ENCODE results near the gene INTS13. TPM values are rescaled to one million over a fixed set of nuclear protein-coding genes. Genes with fewer than 3 reads are reported as not detected.
A peak's percentile ranks its signal among the peaks of the same experiment; 100 is the strongest.
"Not testable (repeated sequence)": the region's sequence is repeated elsewhere in the genome, so short reads cannot be mapped to it uniquely, and the experiment has no call there.

INTS13 gene
- total RNA-seq, 1 donor: 50.5 TPM

DNA sequence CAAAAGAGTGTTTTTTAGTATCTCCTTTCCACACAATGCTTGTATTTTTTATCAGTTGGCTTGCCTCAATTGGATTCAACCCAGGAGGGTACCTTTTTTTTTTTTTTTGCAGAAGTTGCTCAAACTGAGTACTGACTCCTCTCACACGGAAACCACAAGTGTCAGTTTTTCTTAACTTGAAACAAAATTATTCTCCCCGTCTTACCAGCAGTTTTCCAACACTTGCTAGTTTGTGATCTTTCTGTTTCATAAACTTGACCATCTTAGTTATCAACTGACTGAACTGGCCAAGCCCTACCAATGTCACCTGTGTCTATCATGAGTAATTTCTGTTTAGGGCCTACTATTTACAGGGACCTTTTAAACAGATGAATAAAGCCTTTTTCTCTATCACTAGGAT is 70.7 kb downstream of the INTS13 start:
- DNase-seq (ENCODE audit: low read depth): no peak
- H3K4me3 ChIP-seq (ENCODE audit: low read depth, low read length): no peak overlapping the region
- TF ChIP-seq, protein P1, sequence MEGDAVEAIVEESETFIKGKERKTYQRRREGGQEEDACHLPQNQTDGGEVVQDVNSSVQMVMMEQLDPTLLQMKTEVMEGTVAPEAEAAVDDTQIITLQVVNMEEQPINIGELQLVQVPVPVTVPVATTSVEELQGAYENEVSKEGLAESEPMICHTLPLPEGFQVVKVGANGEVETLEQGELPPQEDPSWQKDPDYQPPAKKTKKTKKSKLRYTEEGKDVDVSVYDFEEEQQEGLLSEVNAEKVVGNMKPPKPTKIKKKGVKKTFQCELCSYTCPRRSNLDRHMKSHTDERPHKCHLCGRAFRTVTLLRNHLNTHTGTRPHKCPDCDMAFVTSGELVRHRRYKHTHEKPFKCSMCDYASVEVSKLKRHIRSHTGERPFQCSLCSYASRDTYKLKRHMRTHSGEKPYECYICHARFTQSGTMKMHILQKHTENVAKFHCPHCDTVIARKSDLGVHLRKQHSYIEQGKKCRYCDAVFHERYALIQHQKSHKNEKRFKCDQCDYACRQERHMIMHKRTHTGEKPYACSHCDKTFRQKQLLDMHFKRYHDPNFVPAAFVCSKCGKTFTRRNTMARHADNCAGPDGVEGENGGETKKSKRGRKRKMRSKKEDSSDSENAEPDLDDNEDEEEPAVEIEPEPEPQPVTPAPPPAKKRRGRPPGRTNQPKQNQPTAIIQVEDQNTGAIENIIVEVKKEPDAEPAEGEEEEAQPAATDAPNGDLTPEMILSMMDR (IDR thresholded peaks at IDR 0.05; ENCODE audit: insufficient read depth, low read depth, low read length): no peak

DNA sequence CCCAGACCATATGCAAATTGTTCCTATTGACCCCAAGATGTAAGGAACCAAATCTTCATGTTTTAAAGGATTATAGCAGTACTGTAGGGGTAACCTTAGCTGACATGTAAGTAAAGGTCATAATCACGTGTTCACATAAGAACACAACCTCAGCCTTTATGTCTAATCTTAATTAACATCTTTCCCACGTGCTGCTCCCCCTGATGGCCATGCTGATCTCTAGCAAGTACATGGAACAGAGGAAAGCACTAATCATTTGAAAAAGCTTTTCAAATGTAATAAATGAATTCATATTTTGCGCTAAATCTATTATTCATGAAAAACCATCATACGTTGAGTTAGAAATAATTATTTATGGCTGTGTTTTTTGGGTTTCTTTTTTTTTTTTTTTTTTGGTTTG is 74.3 kb downstream of the INTS13 start:
- H3K4me3 ChIP-seq (ENCODE audit: low read depth, low read length): no peak overlapping the region
- TF ChIP-seq, protein P1 (IDR thresholded peaks at IDR 0.05; ENCODE audit: insufficient read depth, low read depth, low read length): peak; percentile 58
- DNase-seq (ENCODE audit: low read depth): peak; percentile 33

DNA sequence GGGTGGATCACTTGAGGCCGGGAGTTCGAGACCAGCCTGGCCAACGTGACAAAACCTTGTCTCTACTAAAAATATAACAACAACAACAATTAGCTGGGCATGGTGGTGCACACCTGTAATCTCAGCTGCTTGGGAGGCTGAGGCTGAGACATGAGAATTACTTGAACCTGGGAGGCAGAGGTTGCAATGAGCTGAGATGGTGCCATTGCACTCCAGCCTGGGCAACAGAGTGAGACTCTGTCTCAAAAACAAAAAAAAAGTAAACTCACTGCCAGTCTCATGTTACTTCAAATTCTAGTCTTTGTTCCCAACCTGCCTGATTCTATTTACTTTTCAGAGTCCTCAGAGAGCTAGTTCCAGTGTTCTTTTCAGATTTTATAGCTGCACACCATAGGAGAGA is 75.0 kb downstream of the INTS13 start:
- not testable (repeated sequence) for H3K4me3 ChIP-seq (ENCODE audit: low read depth, low read length); DNase-seq (ENCODE audit: low read depth)

DNA sequence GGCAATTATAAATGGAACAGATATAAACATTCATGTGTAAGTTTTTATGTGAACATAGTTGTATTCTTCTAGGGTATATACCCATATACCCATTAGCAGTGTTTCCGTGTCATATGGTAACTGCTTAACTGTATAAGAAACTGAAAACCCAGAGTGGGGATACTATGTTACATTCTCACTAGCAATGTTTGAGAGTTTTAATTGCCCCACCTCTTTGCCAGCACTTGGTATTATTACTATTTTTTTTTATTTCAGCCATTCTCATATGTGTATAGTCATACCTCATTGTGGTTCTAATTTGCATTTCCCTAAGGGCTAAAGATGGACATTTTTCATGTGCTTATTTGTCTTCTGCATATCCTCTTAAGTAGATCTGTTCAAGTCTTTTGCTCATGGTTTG is 76.1 kb downstream of the INTS13 start:
- TF ChIP-seq, protein P1 (IDR thresholded peaks at IDR 0.05; ENCODE audit: insufficient read depth, low read depth, low read length): no peak
- no peak overlapping the region for H3K4me3 ChIP-seq (ENCODE audit: low read depth, low read length)
- DNase-seq (ENCODE audit: low read depth): no peak

DNA sequence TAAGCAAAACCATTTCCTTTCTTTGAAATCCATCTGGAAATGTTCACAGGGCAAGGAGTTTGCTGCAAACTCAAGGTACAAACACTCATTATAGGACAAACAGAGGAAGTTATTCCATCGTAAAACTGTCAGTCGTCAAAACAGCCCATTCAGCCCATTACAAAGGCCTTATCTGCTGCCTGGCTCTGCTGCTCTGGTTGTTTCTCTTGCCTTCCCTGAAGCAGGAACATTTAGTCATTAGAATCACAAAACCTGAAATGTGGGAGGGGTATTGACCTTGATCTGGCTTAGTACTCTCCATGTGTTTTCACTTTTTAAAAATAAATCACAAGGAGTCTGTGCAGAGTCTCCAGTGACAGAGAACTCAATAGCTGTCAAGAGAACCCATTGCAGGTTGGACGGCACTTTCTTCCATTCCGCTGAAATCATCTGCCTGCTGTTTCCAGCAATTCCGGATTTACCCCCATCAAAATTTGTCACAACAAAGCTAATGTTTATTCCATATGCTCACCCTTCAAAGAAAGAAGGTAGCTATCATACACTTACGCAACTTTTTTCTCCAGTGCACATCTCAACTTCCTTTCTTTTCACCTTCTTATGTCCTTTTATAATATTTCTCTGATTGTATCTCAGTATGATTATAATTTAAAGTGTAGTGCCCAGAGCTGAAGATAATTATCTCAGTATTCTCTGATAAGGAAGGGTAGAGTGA is 80.2 kb downstream of the INTS13 start:
- peak; percentile 43 for DNase-seq (ENCODE audit: low read depth)
- H3K4me3 ChIP-seq (ENCODE audit: low read depth, low read length): no peak overlapping the region
- TF ChIP-seq, protein P1 (IDR thresholded peaks at IDR 0.05; ENCODE audit: insufficient read depth, low read depth, low read length): no peak

DNA sequence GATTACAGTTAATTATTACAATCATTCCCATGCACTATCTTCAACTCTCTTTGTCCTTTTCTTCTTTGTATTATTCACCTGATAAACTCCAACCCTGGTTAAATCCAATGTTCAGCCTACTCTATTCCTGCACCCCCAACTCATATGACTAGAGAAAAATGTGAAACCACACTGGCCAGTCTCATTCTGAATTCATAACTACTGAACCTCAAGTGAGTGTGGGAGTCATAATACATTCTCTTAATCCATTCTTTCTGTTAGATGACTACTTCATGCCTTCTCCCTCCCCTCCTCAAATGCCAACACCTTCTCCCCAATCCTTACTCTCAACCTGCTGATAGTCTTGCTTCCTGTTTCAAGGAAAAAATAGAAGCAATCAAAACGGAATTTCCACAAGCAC is 82.4 kb downstream of the INTS13 start:
- no peak overlapping the region for H3K4me3 ChIP-seq (ENCODE audit: low read depth, low read length)
- DNase-seq (ENCODE audit: low read depth): no peak
- TF ChIP-seq, protein P1 (IDR thresholded peaks at IDR 0.05; ENCODE audit: insufficient read depth, low read depth, low read length): no peak

Other genes with a start within 250 kb of the INTS13 start
- gene ITPR2, start 104.8 kb downstream of the INTS13 start, total RNA-seq: 56.0 and 77.7 TPM in 2 replicates
- gene FGFR1OP2, start 489 bp upstream of the INTS13 start, total RNA-seq: 44.0 and 48.6 TPM in 2 replicates
- gene TM7SF3, start 76.4 kb upstream of the INTS13 start, total RNA-seq: 62.5 and 105 TPM in 2 replicates
- 37.4 and 84.6 TPM in 2 replicates for gene MED21, start 84.6 kb upstream of the INTS13 start, total RNA-seq
- gene C12orf71, start 144.6 kb upstream of the INTS13 start, total RNA-seq: not detected in 2 replicates